Glutamatergic neuron (in vitro differentiated cells): ENCODE measurements around the gene ARHGEF6. TPM values are rescaled to one million over a fixed set of nuclear protein-coding genes. Genes with fewer than 3 reads are reported as not detected.

ENCODE experiments used
- DNase-seq: peaks from one replicate; pipeline ENCODE4 v3.0.0; 2022
- H3K27ac Mint-ChIP-seq: one replicate; pipeline ENCODE4 v1.8.0; 2020; ENCODE audit warnings: mild to moderate bottlenecking, mixed read lengths, inconsistent platforms; ENCODE audit not compliant: unreplicated experiment
- H3K27me3 Mint-ChIP-seq: one replicate; pipeline ENCODE4 v1.8.0; 2020; ENCODE audit warnings: mild to moderate bottlenecking, moderate library complexity, mixed read lengths, inconsistent platforms; ENCODE audit not compliant: unreplicated experiment
- H3K36me3 Mint-ChIP-seq: one replicate; pipeline ENCODE4 v1.8.0; 2020; ENCODE audit warnings: mild to moderate bottlenecking, mixed read lengths, inconsistent platforms; ENCODE audit not compliant: unreplicated experiment
- H3K4me1 Mint-ChIP-seq: one replicate; pipeline ENCODE4 v1.8.0; 2020; ENCODE audit warnings: mild to moderate bottlenecking, low read depth, mixed read lengths, inconsistent platforms; ENCODE audit not compliant: unreplicated experiment
- H3K4me3 Mint-ChIP-seq: one replicate; pipeline ENCODE4 v1.8.0; 2020; ENCODE audit warnings: mild to moderate bottlenecking, mixed read lengths, inconsistent platforms; ENCODE audit not compliant: unreplicated experiment
- H3K9me3 Mint-ChIP-seq: one replicate; pipeline ENCODE4 v1.8.0; 2020; ENCODE audit warnings: mild to moderate bottlenecking, moderate library complexity, mixed read lengths, inconsistent platforms; ENCODE audit not compliant: unreplicated experiment
- CTCF ChIP-seq: fragments of 200-600 bp; sonication (generic); IDR thresholded peaks from one replicate; pipeline ENCODE4 v1.5.0; 2021; ENCODE audit not compliant: partially characterized antibody, unreplicated experiment
- total RNA-seq: library from RNA; stranded (reverse); fragmentation: NEBNext Ultra II Directional; extraction: Animal tissue kit (Norgen Biotek cat#: 25700); gene quantifications from one replicate; pipeline ENCODE4 v1.2.1, GENCODE V29; 2021; ENCODE audit not compliant: unreplicated experiment

Gene ARHGEF6
- total RNA-seq, 1 donor from 2014 or later, result 59.5 TPM

GRCh38 chrX:136814847-136815750, 34.4 kb upstream of the ARHGEF6 start:
- Mint-ChIP-seq H3K36me3 (peaks cover 7% of the 10 kb centered on the region), H3K4me1 (no peaks in the 10 kb centered on the region), H3K4me3 (no peak overlapping the region), H3K27ac (no peak overlapping the region), H3K27me3 (no peaks in the 10 kb centered on the region), H3K9me3 (no peaks in the 10 kb centered on the region)
- DNase-seq, result no peak
- no peak for TF ChIP-seq CTCF

- Mint-ChIP-seq H3K4me3 (no peak overlapping the region), H3K36me3 (no peaks in the 10 kb centered on the region), H3K4me1 (no peaks in the 10 kb centered on the region), H3K9me3 (no peaks in the 10 kb centered on the region), H3K27me3 (no peaks in the 10 kb centered on the region), H3K27ac (no peak overlapping the region)
- no peak for TF ChIP-seq CTCF
- no peak for DNase-seq
These were observed 31.6 kb upstream of the ARHGEF6 start for GRCh38 chrX:136812286-136812685.

- H3K4me1 Mint-ChIP-seq, result no peaks in the 10 kb centered on the region
- no peaks in the 10 kb centered on the region for H3K36me3 Mint-ChIP-seq
- TF ChIP-seq CTCF, result no peak
- no peak overlapping the region for H3K27ac Mint-ChIP-seq
- no peak for DNase-seq
- no peak overlapping the region for H3K4me3 Mint-ChIP-seq
- H3K27me3 Mint-ChIP-seq, result no peaks in the 10 kb centered on the region
- no peaks in the 10 kb centered on the region for H3K9me3 Mint-ChIP-seq
These were observed 29.8 kb upstream of the ARHGEF6 start for GRCh38 chrX:136810493-136810892.

GRCh38 chrX:136806891-136807410, 26.2 kb upstream of the ARHGEF6 start:
- DNase-seq, result no peak

More at GRCh38 chrX:136806891-136807410, 26.2 kb upstream of the ARHGEF6 start:
- no peaks in the 10 kb centered on the region for H3K4me1 Mint-ChIP-seq
- no peaks in the 10 kb centered on the region for H3K36me3 Mint-ChIP-seq
- no peaks in the 10 kb centered on the region for H3K27me3 Mint-ChIP-seq
- TF ChIP-seq CTCF, result no peak
- H3K9me3 Mint-ChIP-seq, result no peaks in the 10 kb centered on the region
- H3K4me3 Mint-ChIP-seq, result no peak overlapping the region
- no peak overlapping the region for H3K27ac Mint-ChIP-seq
